Measurements from ENCODE around the gene RDX. TPM values are rescaled to one million over a fixed set of nuclear protein-coding genes. Genes with fewer than 3 reads are reported as not detected.

Gene RDX
- total RNA-seq, 2 donors from 2014 or later, result 121 to 127 TPM

- H3K9me3 Mint-ChIP-seq, result peaks cover 31% of the 10 kb centered on the region
- Histone ChIP-seq H3K36me3 (ENCODE audit: control insufficient read depth, insufficient read depth, low read length) (no peaks in the 10 kb centered on the region), H3K27me3 (ENCODE audit: control insufficient read depth, insufficient read depth, low read length, poor library complexity, severe bottlenecking) (no peaks in the 10 kb centered on the region), H3K9me3 (ENCODE audit: control insufficient read depth, low read length) (peaks cover 35% of the 10 kb centered on the region), H3K27ac (ENCODE audit: low read depth, low read length) (no peak overlapping the region), H3K4me1 (ENCODE audit: control insufficient read depth, insufficient read depth, low read length) (peaks cover 3% of the 10 kb centered on the region), H3K9ac (ENCODE audit: extremely low read depth, low read length, poor library complexity, severe bottlenecking) (peak overlapping the region; percentile 0), H3K4me3 (ENCODE audit: low read length) (peak overlapping the region; percentile 43)
- H3K4me1 Mint-ChIP-seq, result peaks cover 34% of the 10 kb centered on the region
- H3K27me3 Mint-ChIP-seq (ENCODE audit: insufficient read depth), result no peaks in the 10 kb centered on the region
- H3K36me3 Mint-ChIP-seq (ENCODE audit: low read depth), result peaks cover 6% of the 10 kb centered on the region
- no peak overlapping the region for H3K4me3 Mint-ChIP-seq
- H3K27ac Mint-ChIP-seq, result peak overlapping the region; percentile 86
- peak; percentile 61 for DNase-seq
- 77 to 92% methylated on average over 3 to 6 of the region's 6 CpGs for WGBS, 2 experiments (ENCODE audit: insufficient coverage in 1 of 2, insufficient read length in 1 of 2)
- no peak for TF ChIP-seq CTCF (conservative IDR thresholded peaks at IDR 0.05)
Measured at GRCh38 chr11:110299006-110299785, 2.8 kb upstream of the RDX start.

- Histone ChIP-seq H3K27ac (ENCODE audit: low read depth, low read length) (no peak overlapping the region), H3K4me3 (ENCODE audit: low read length) (peak overlapping the region; percentile 81), H3K27me3 (ENCODE audit: control insufficient read depth, insufficient read depth, low read length, poor library complexity, severe bottlenecking) (no peaks in the 10 kb centered on the region), H3K9ac (ENCODE audit: extremely low read depth, low read length, poor library complexity, severe bottlenecking) (peak overlapping the region; percentile 0), H3K9me3 (ENCODE audit: control insufficient read depth, low read length) (peaks cover 28% of the 10 kb centered on the region), H3K4me1 (ENCODE audit: control insufficient read depth, insufficient read depth, low read length) (peaks cover 3% of the 10 kb centered on the region), H3K36me3 (ENCODE audit: control insufficient read depth, insufficient read depth, low read length) (no peaks in the 10 kb centered on the region)
- Mint-ChIP-seq H3K9me3 (peaks cover 25% of the 10 kb centered on the region), H3K27me3 (ENCODE audit: insufficient read depth) (no peaks in the 10 kb centered on the region), H3K4me1 (peaks cover 40% of the 10 kb centered on the region), H3K4me3 (no peak overlapping the region), H3K27ac (peak overlapping the region; percentile 86), H3K36me3 (ENCODE audit: low read depth) (peaks cover 6% of the 10 kb centered on the region)
- DNase-seq, result peak; percentile 57
- no peak for TF ChIP-seq CTCF (conservative IDR thresholded peaks at IDR 0.05)
- 76 to 79% methylated on average over 2 to 5 of the region's 5 CpGs for WGBS, 2 experiments (ENCODE audit: insufficient coverage in 1 of 2, insufficient read length in 1 of 2)
Measured at GRCh38 chr11:110298301-110298765, 1.9 kb upstream of the RDX start.

- Histone ChIP-seq H3K27me3 (ENCODE audit: control insufficient read depth, insufficient read depth, low read length, poor library complexity, severe bottlenecking) (no peaks in the 10 kb centered on the region), H3K4me1 (ENCODE audit: control insufficient read depth, insufficient read depth, low read length) (peaks cover 3% of the 10 kb centered on the region), H3K9me3 (ENCODE audit: control insufficient read depth, low read length) (peaks cover 25% of the 10 kb centered on the region), H3K36me3 (ENCODE audit: control insufficient read depth, insufficient read depth, low read length) (no peaks in the 10 kb centered on the region), H3K4me3 (ENCODE audit: low read length) (peak overlapping the region; percentile 81), H3K27ac (ENCODE audit: low read depth, low read length) (no peak overlapping the region), H3K9ac (ENCODE audit: extremely low read depth, low read length, poor library complexity, severe bottlenecking) (peak overlapping the region; percentile 51)
- H3K4me1 Mint-ChIP-seq, result peaks cover 43% of the 10 kb centered on the region
- no peaks in the 10 kb centered on the region for H3K27me3 Mint-ChIP-seq (ENCODE audit: insufficient read depth)
- 26 to 80% methylated on average over 2 of the region's 3 CpGs for WGBS, 2 experiments (ENCODE audit: insufficient coverage in 1 of 2, insufficient read length in 1 of 2)
- peak overlapping the region; percentile 77 for H3K4me3 Mint-ChIP-seq
- TF ChIP-seq CTCF (conservative IDR thresholded peaks at IDR 0.05), result no peak
- peaks cover 23% of the 10 kb centered on the region for H3K9me3 Mint-ChIP-seq
- peaks cover 6% of the 10 kb centered on the region for H3K36me3 Mint-ChIP-seq (ENCODE audit: low read depth)
- peak overlapping the region; percentile 86 for H3K27ac Mint-ChIP-seq
- DNase-seq, result no peak
Measured at GRCh38 chr11:110297726-110298300, 1.4 kb upstream of the RDX start.
